Activated CD4-positive, alpha-beta memory T cell treated with anti-CD3 and anti-CD28 coated beads, Interleukin-2, amount 10 ng/mL, durations not matched to agents 7 days and 5 days (primary cell): Measurements from ENCODE around the gene HIPK1. TPM values are rescaled to one million over a fixed set of nuclear protein-coding genes. Genes with fewer than 3 reads are reported as not detected.

Source experiments
- CTCF ChIA-PET: fragments of 350-600 bp; sonication (Branson Sonifier 250); formaldehyde crosslinking; loops from one replicate; lab custom pipeline; 2021; ENCODE audit warnings: antibody characterized with exemption, inconsistent platforms; lab: Charles Lee
- POLR2A ChIA-PET: fragments of 350-600 bp; sonication (Branson Sonifier 250); formaldehyde crosslinking; loops from one replicate; lab custom pipeline; 2021; ENCODE audit warnings: antibody characterized with exemption; lab: Charles Lee
- DNase-seq: peaks from one replicate; pipeline ENCODE4 v3.0.0-alpha.2; 2020
- H3K27ac Mint-ChIP-seq: one replicate; pipeline ENCODE4 v1.8.0; 2021; ENCODE audit warnings: mild to moderate bottlenecking, mixed read lengths
- H3K27me3 Mint-ChIP-seq: one replicate; pipeline ENCODE4 v1.8.0; 2021; ENCODE audit warnings: mixed read lengths
- H3K36me3 Mint-ChIP-seq: one replicate; pipeline ENCODE4 v1.8.0; 2021; ENCODE audit warnings: low read depth, mixed read lengths
- H3K4me1 Mint-ChIP-seq: one replicate; pipeline ENCODE4 v1.8.0; 2021; ENCODE audit warnings: mixed read lengths
- H3K4me3 Mint-ChIP-seq: one replicate; pipeline ENCODE4 v1.8.0; 2021; ENCODE audit warnings: mild to moderate bottlenecking, mixed read lengths
- H3K9me3 Mint-ChIP-seq: one replicate; pipeline ENCODE4 v1.8.0; 2021; ENCODE audit warnings: mixed read lengths
- total RNA-seq, 2 experiments: library from RNA; stranded (reverse); gene quantifications; one replicate each; pipeline ENCODE4 v1.2.3, GENCODE V29; 2021

HIPK1 gene
- total RNA-seq, 2 experiments from 2014 or later, result 89.5 to 92.5 TPM

- Mint-ChIP-seq H3K36me3 (peaks cover 22% of the 10 kb centered on the region), H3K27me3 (no peaks in the 10 kb centered on the region), H3K9me3 (no peaks in the 10 kb centered on the region), H3K4me3 (no peak overlapping the region), H3K4me1 (peaks cover 7% of the 10 kb centered on the region), H3K27ac (no peak overlapping the region)
- ChIA-PET POLR2A (interaction anchor here (0.7 to 5.0 kb wide), 2 partner anchors 13 kb away, joined by 3 to 26 read pairs; partner anchors contain the start of gene HIPK1), CTCF (no interaction called here)
- no peak for DNase-seq
Measured at GRCh38 chr1:113916974-113917373, 12.2 kb upstream of the HIPK1 start.

GRCh38 chr1:113917400-113918082 lies 11.6 kb upstream of the HIPK1 start:
- H3K4me3 Mint-ChIP-seq, result no peak overlapping the region
- ChIA-PET CTCF (interaction anchor here (1.3 kb wide), 1 partner anchor 11 kb away, joined by 4 read pairs; the partner anchor contains the start of gene HIPK1), POLR2A (interaction anchor here (0.7 to 5.0 kb wide), 2 partner anchors 12 to 14 kb away, joined by 3 to 26 read pairs; partner anchors contain the start of gene HIPK1)
- H3K27me3 Mint-ChIP-seq, result peaks cover 1% of the 10 kb centered on the region
- H3K36me3 Mint-ChIP-seq, result peaks cover 20% of the 10 kb centered on the region
- no peaks in the 10 kb centered on the region for H3K9me3 Mint-ChIP-seq
- no peak overlapping the region for H3K27ac Mint-ChIP-seq
- no peak for DNase-seq
- H3K4me1 Mint-ChIP-seq, result peaks cover 7% of the 10 kb centered on the region

- no peak overlapping the region for H3K4me3 Mint-ChIP-seq
- CTCF ChIA-PET, result interaction anchor here (1.3 kb wide), 1 partner anchor 11 kb away, joined by 4 read pairs; the partner anchor contains the start of gene HIPK1
- H3K27ac Mint-ChIP-seq, result no peak overlapping the region
- H3K4me1 Mint-ChIP-seq, result peaks cover 5% of the 10 kb centered on the region
- POLR2A ChIA-PET, result interaction anchor here (5.0 kb wide), 1 partner anchor 11 kb away, joined by 26 read pairs; the partner anchor contains the start of gene HIPK1
- DNase-seq, result no peak
- H3K27me3 Mint-ChIP-seq, result peaks cover 6% of the 10 kb centered on the region
- no peaks in the 10 kb centered on the region for H3K9me3 Mint-ChIP-seq
- H3K36me3 Mint-ChIP-seq, result peaks cover 13% of the 10 kb centered on the region
Measured at GRCh38 chr1:113918243-113918642, 10.9 kb upstream of the HIPK1 start.

GRCh38 chr1:113922957-113923356 lies 6.2 kb upstream of the HIPK1 start:
- Mint-ChIP-seq H3K4me1 (peaks cover 5% of the 10 kb centered on the region), H3K36me3 (no peaks in the 10 kb centered on the region), H3K27ac (no peak overlapping the region), H3K27me3 (peaks cover 13% of the 10 kb centered on the region), H3K9me3 (no peaks in the 10 kb centered on the region), H3K4me3 (no peak overlapping the region)
- POLR2A ChIA-PET, result interaction anchor here (1.2 kb wide), 1 partner anchor 163 kb away, joined by 3 read pairs; the partner anchor contains the start of gene PHTF1
- CTCF ChIA-PET, result no interaction called here
- DNase-seq, result no peak

GRCh38 chr1:113924473-113924872 lies 4.7 kb upstream of the HIPK1 start:
- peaks cover 16% of the 10 kb centered on the region for H3K4me1 Mint-ChIP-seq
- H3K27me3 Mint-ChIP-seq, result peaks cover 13% of the 10 kb centered on the region
- no peaks in the 10 kb centered on the region for H3K9me3 Mint-ChIP-seq
- POLR2A ChIA-PET, result interaction anchor here (1.0 kb wide), 1 partner anchor 20 kb away, joined by 4 read pairs; the partner anchor contains the start of genes AP4B1 and DCLRE1B
- no peak overlapping the region for H3K27ac Mint-ChIP-seq
- no peak for DNase-seq
- CTCF ChIA-PET, result interaction anchor here (1.3 kb wide), 1 partner anchor 10 kb away, joined by 3 read pairs; no protein-coding TSS in a partner anchor
- no peak overlapping the region for H3K4me3 Mint-ChIP-seq
- H3K36me3 Mint-ChIP-seq, result no peaks in the 10 kb centered on the region

- POLR2A ChIA-PET, result interaction anchor here (0.8 to 8.7 kb wide), 22 partner anchors 10 to 822 kb away, joined by 3 to 268 read pairs (median 10); partner anchors contain the start of genes AP4B1, DCLRE1B, PHTF1 and RSBN1
- Mint-ChIP-seq H3K4me1 (peaks cover 42% of the 10 kb centered on the region), H3K27ac (peak overlapping the region; percentile 95)
Measured at GRCh38 chr1:113928187-113928930, 765 bp upstream of the HIPK1 start.

DNA sequence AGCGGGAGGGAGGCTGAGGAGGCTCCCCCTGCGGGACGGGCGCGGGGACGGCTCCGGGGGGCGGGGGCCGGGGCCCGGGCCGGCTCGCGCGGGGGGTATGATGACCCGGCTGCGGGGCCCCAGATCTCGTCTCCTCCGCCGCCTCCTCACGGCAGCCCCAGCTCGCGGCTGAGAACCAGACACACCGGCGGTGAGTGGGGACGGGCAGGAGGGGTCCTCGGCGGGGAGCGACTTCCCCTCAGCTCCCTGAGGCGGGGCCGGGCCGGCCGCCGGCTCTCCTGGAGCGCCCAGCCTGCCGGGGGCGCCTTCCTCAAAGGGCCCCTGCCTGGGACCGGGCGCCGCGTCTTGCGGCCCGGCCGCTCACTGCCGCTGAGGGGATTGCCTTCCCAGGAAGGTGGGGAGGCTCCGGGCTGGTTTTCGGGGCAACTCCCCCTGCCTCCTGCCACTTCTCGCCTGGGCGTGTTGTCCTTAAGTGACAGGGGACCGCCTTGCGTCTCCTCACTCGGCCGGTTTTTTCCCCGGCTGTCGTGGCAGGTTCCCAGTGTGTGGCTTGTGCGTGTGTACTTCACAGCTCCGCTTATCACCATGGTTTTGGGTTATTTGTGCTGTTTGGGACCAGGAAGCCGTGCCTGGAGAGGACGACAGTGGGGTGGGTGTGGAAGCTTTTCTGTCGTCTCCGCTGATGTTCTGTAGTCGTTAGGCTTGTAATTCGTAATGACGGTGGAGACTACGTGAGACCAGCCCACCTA lies 800 bp downstream of the HIPK1 start:
- Mint-ChIP-seq H3K27ac (peak overlapping the region; percentile 94), H3K9me3 (no peaks in the 10 kb centered on the region), H3K4me3 (peak overlapping the region; percentile 88), H3K36me3 (peaks cover 20% of the 10 kb centered on the region), H3K27me3 (no peaks in the 10 kb centered on the region), H3K4me1 (peaks cover 52% of the 10 kb centered on the region)
- ChIA-PET CTCF (interaction anchor here (0.6 to 5.1 kb wide), 23 partner anchors 9 to 413 kb away, joined by 3 to 90 read pairs (median 4); partner anchors contain the start of genes AP4B1, DCLRE1B, PHTF1 and RSBN1), POLR2A (interaction anchor here (0.5 to 8.7 kb wide), 39 partner anchors 10 to 1214 kb away, joined by 3 to 268 read pairs (median 5); partner anchors contain the start of genes AP4B1, BCAS2, DCLRE1B and LRIG2)
- peak; percentile 65 for DNase-seq

More at GRCh38 chr1:113928187-113928930, 765 bp upstream of the HIPK1 start:
- H3K4me3 Mint-ChIP-seq, result peak overlapping the region; percentile 94
- CTCF ChIA-PET, result interaction anchor here (0.7 to 5.1 kb wide), 13 partner anchors 10 to 169 kb away, joined by 3 to 90 read pairs (median 5); partner anchors contain the start of genes AP4B1, DCLRE1B, PHTF1 and RSBN1
- no peaks in the 10 kb centered on the region for H3K9me3 Mint-ChIP-seq
- peaks cover 9% of the 10 kb centered on the region for H3K36me3 Mint-ChIP-seq
- peaks cover 6% of the 10 kb centered on the region for H3K27me3 Mint-ChIP-seq
- no peak for DNase-seq

GRCh38 chr1:113930499-113931161 lies 1.5 kb downstream of the HIPK1 start:
- ChIA-PET CTCF (interaction anchor here (0.6 to 5.1 kb wide), 23 partner anchors 8 to 412 kb away, joined by 3 to 90 read pairs (median 4); partner anchors contain the start of genes AP4B1, DCLRE1B and RSBN1), POLR2A (interaction anchor here (0.5 to 8.7 kb wide), 29 partner anchors 9 to 858 kb away, joined by 3 to 268 read pairs (median 6); partner anchors contain the start of genes AP4B1, BCAS2, DCLRE1B and LRIG2)
- peak; percentile 72 for DNase-seq
- H3K4me3 Mint-ChIP-seq, result peak overlapping the region; percentile 88
- no peaks in the 10 kb centered on the region for H3K27me3 Mint-ChIP-seq
- no peaks in the 10 kb centered on the region for H3K9me3 Mint-ChIP-seq
- H3K36me3 Mint-ChIP-seq, result peaks cover 27% of the 10 kb centered on the region
- peaks cover 60% of the 10 kb centered on the region for H3K4me1 Mint-ChIP-seq
- peak overlapping the region; percentile 94 for H3K27ac Mint-ChIP-seq

- DNase-seq, result no peak
- Mint-ChIP-seq H3K36me3 (peaks cover 32% of the 10 kb centered on the region), H3K27ac (peak overlapping the region; percentile 94), H3K4me3 (peak overlapping the region; percentile 88), H3K27me3 (no peaks in the 10 kb centered on the region), H3K4me1 (peaks cover 66% of the 10 kb centered on the region), H3K9me3 (no peaks in the 10 kb centered on the region)
- ChIA-PET POLR2A (interaction anchor here (0.7 to 8.7 kb wide), 16 partner anchors 8 to 1406 kb away, joined by 3 to 268 read pairs (median 20); partner anchors contain the start of genes AP4B1, DCLRE1B, RSBN1 and TRIM33), CTCF (interaction anchor here (0.7 to 5.1 kb wide), 16 partner anchors 7 to 160 kb away, joined by 3 to 90 read pairs (median 4); partner anchors contain the start of genes AP4B1, DCLRE1B and RSBN1)
Measured at GRCh38 chr1:113931451-113931851, 2.3 kb downstream of the HIPK1 start.

DNA sequence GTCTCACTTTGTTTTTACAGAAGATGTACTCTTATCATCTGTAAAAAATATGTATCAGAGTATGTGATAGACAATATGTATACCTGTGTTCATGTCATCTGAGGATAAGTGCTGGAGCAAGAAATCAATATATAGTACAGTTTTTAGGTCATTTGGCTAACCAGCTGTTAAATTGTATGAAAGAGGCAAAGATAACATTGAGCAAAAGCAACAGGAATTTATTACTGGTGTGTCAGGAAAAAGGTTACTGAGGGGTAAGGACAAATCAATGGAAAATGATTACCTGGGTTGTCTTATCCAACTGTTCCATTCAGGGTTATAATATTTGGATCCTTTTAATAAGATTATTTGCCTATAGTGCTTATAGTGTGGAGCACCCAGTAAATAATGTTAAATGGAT lies 4.9 kb downstream of the HIPK1 start:
- ChIA-PET CTCF (interaction anchor here (0.8 to 1.5 kb wide), 4 partner anchors 10 to 349 kb away, joined by 3 to 6 read pairs (median 4); no protein-coding TSS in a partner anchor), POLR2A (interaction anchor here (0.6 to 8.7 kb wide), 6 partner anchors 9 to 122 kb away, joined by 3 to 268 read pairs (median 5); partner anchors contain the start of genes AP4B1, DCLRE1B and RSBN1)
- H3K9me3 Mint-ChIP-seq, result no peaks in the 10 kb centered on the region
- H3K36me3 Mint-ChIP-seq, result peaks cover 45% of the 10 kb centered on the region
- no peak for DNase-seq
- no peaks in the 10 kb centered on the region for H3K27me3 Mint-ChIP-seq
- H3K4me1 Mint-ChIP-seq, result peaks cover 75% of the 10 kb centered on the region
- H3K27ac Mint-ChIP-seq, result no peak overlapping the region
- H3K4me3 Mint-ChIP-seq, result no peak overlapping the region
